HEK293 (cell line): ENCODE data around the gene NADK.

Experiments
- CTCF ChIA-PET: fragments of 350-600 bp; formaldehyde crosslinking; extraction: SDS; loops from one replicate; lab custom pipeline; 2021; ENCODE audit warnings: antibody characterized with exemption; lab: Yijun Ruan, JAX
- POLR2A ChIA-PET: fragments of 300-600 bp; formaldehyde crosslinking; extraction: SDS; loops from one replicate; lab custom pipeline; 2020; ENCODE audit warnings: antibody characterized with exemption, inconsistent platforms; lab: Yijun Ruan, JAX
- H3K27ac ChIP-seq: fragments of 200-500 bp; sonication (Bioruptor generic); 2 replicates; pipeline ENCODE4 v1.5.1; 2014; ENCODE audit warnings: low read depth, low read length, control low read depth, inconsistent platforms; ENCODE audit errors: extremely low read depth
- H3K36me3 ChIP-seq, 2 experiments: fragments of 200-500 bp in 1 of 2; sonication (Bioruptor generic) in 1 of 2; 1 replicate in 1 of 2; 2 replicates in 1 of 2; pipeline ENCODE4 v1.5.1; 2014 to 2017; ENCODE audit warnings: inconsistent platforms in 2 of 2, low read length in 2 of 2; ENCODE audit not compliant: control insufficient read depth in 2 of 2, insufficient read depth in 1 of 2
- H3K4me1 ChIP-seq: fragments of 200-500 bp; sonication (Bioruptor generic); 2 replicates; pipeline ENCODE4 v1.5.1; 2014; ENCODE audit warnings: mild to moderate bottlenecking, low read length, inconsistent platforms; ENCODE audit not compliant: control insufficient read depth, insufficient read depth
- H3K4me3 ChIP-seq: 2 replicates; pipeline ENCODE4 v1.5.1; 2011; ENCODE audit warnings: low read depth, mild to moderate bottlenecking, control low read depth, low read length, moderate library complexity
- H3K9me3 ChIP-seq: fragments of 200-500 bp; sonication (Bioruptor generic); 2 replicates; pipeline ENCODE4 v1.5.1; 2014; ENCODE audit warnings: low read depth, low read length, inconsistent platforms; ENCODE audit not compliant: control insufficient read depth, insufficient read depth
- EGR2 ChIP-seq: fragments of 450-650 bp; formaldehyde crosslinking; IDR thresholded peaks from 2 replicates; pipeline ENCODE4 v1.5.1; 2016; ENCODE audit warnings: low read depth, missing biosample characterization, missing genetic modification characterization
- IKZF3 ChIP-seq: fragments of 450-650 bp; IDR thresholded peaks from 2 replicates; pipeline ENCODE4 v1.5.0; 2018; ENCODE audit warnings: missing biosample characterization, mild to moderate bottlenecking, missing genetic modification characterization, moderate library complexity
- SCRT1 ChIP-seq: fragments of 450-650 bp; formaldehyde crosslinking; IDR thresholded peaks from 2 replicates; pipeline ENCODE4 v1.5.1; 2016; ENCODE audit warnings: missing biosample characterization, missing genetic modification characterization, borderline replicate concordance
- ZFP3 ChIP-seq: fragments of 450-650 bp; formaldehyde crosslinking; IDR thresholded peaks from 2 replicates; pipeline ENCODE4 v1.5.1; 2016; ENCODE audit warnings: low read depth, missing biosample characterization, missing genetic modification characterization
- ZNF140 ChIP-seq: fragments of 450-650 bp; formaldehyde crosslinking; IDR thresholded peaks from 2 replicates; pipeline ENCODE4 v1.5.1; 2016; ENCODE audit warnings: missing biosample characterization, missing genetic modification characterization
- ZNF175 ChIP-seq: fragments of 450-650 bp; formaldehyde crosslinking; IDR thresholded peaks from 2 replicates; pipeline ENCODE4 v1.5.1; 2016; ENCODE audit warnings: missing biosample characterization, missing genetic modification characterization
- ZNF184 ChIP-seq: fragments of 450-650 bp; IDR thresholded peaks from 2 replicates; pipeline ENCODE4 v1.5.1; 2018; ENCODE audit warnings: missing biosample characterization, mild to moderate bottlenecking, missing genetic modification characterization
- ZNF311 ChIP-seq: fragments of 450-650 bp; formaldehyde crosslinking; IDR thresholded peaks from 2 replicates; pipeline ENCODE4 v1.5.1; 2017; ENCODE audit warnings: missing biosample characterization, missing genetic modification characterization, borderline replicate concordance
- ZNF324 ChIP-seq: fragments of 450-650 bp; formaldehyde crosslinking; IDR thresholded peaks from 2 replicates; pipeline ENCODE4 v1.5.1; 2016; ENCODE audit warnings: missing biosample characterization, missing genetic modification characterization
- ZNF677 ChIP-seq: fragments of 450-650 bp; IDR thresholded peaks from 2 replicates; pipeline ENCODE4 v1.5.0; 2018; ENCODE audit warnings: missing biosample characterization, mild to moderate bottlenecking, missing genetic modification characterization, moderate library complexity
- ZNF830 ChIP-seq: fragments of 450-650 bp; IDR thresholded peaks from 2 replicates; pipeline ENCODE4 v1.5.0; 2018; ENCODE audit warnings: missing biosample characterization, missing genetic modification characterization, low read depth, mild to moderate bottlenecking, moderate library complexity
- TF ChIP-seq, protein P1 (sequence below): fragments of 450-650 bp; formaldehyde crosslinking; IDR thresholded peaks from 2 replicates; pipeline ENCODE4 v1.5.1; 2016; ENCODE audit warnings: missing biosample characterization, missing genetic modification characterization
- TF ChIP-seq, protein P2 (sequence below): fragments of 450-650 bp; formaldehyde crosslinking; IDR thresholded peaks from 2 replicates; pipeline ENCODE4; 2016; ENCODE audit warnings: missing biosample characterization, missing genetic modification characterization
- TF ChIP-seq, protein P3 (sequence below): fragments of 450-650 bp; formaldehyde crosslinking; conservative IDR thresholded peaks from 2 replicates; pipeline ENCODE4 v1.5.1; 2016; ENCODE audit warnings: low read depth, missing biosample characterization, missing genetic modification characterization
- TF ChIP-seq, protein P4 (sequence below): fragments of 450-650 bp; formaldehyde crosslinking; IDR thresholded peaks from 2 replicates; pipeline ENCODE4 v1.5.1; 2016; ENCODE audit warnings: missing biosample characterization, missing genetic modification characterization
- TF ChIP-seq, protein P5 (sequence below): fragments of 450-650 bp; formaldehyde crosslinking; conservative IDR thresholded peaks from 2 replicates; pipeline ENCODE4 v1.5.1; 2016; ENCODE audit warnings: low read depth, missing biosample characterization, missing genetic modification characterization

NADK gene

GRCh38 chr1:1815606-1816281 is 37.5 kb upstream of the NADK start:
- peaks cover 52 to 81% of the 10 kb centered on the region in 2 experiments for H3K36me3 ChIP-seq
- H3K27ac ChIP-seq: no peak overlapping the region
- no peaks in the 10 kb centered on the region for H3K4me1 ChIP-seq
- H3K4me3 ChIP-seq: no peak overlapping the region
- ChIA-PET CTCF (no interaction called here), POLR2A (no interaction called here)
- TF ChIP-seq EGR2 (no peak), ZNF311 (tag by site-specific recombination) (no peak), ZNF830 (no peak), ZNF324 (tag by site-specific recombination) (no peak), SCRT1 (tag by site-specific recombination) (no peak), IKZF3 (tag by site-specific recombination) (no peak), ZNF677 (tag by site-specific recombination) (no peak), ZNF140 (tag by site-specific recombination) (no peak), ZNF184 (tag by site-specific recombination) (no peak), ZNF175 (tag by site-specific recombination) (no peak), ZFP3 (tag by site-specific recombination) (no peak)
- TF ChIP-seq, protein P1, sequence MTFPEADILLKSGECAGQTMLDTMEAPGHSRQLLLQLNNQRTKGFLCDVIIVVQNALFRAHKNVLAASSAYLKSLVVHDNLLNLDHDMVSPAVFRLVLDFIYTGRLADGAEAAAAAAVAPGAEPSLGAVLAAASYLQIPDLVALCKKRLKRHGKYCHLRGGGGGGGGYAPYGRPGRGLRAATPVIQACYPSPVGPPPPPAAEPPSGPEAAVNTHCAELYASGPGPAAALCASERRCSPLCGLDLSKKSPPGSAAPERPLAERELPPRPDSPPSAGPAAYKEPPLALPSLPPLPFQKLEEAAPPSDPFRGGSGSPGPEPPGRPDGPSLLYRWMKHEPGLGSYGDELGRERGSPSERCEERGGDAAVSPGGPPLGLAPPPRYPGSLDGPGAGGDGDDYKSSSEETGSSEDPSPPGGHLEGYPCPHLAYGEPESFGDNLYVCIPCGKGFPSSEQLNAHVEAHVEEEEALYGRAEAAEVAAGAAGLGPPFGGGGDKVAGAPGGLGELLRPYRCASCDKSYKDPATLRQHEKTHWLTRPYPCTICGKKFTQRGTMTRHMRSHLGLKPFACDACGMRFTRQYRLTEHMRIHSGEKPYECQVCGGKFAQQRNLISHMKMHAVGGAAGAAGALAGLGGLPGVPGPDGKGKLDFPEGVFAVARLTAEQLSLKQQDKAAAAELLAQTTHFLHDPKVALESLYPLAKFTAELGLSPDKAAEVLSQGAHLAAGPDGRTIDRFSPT (tag by site-specific recombination): no peak
- TF ChIP-seq, protein P2, sequence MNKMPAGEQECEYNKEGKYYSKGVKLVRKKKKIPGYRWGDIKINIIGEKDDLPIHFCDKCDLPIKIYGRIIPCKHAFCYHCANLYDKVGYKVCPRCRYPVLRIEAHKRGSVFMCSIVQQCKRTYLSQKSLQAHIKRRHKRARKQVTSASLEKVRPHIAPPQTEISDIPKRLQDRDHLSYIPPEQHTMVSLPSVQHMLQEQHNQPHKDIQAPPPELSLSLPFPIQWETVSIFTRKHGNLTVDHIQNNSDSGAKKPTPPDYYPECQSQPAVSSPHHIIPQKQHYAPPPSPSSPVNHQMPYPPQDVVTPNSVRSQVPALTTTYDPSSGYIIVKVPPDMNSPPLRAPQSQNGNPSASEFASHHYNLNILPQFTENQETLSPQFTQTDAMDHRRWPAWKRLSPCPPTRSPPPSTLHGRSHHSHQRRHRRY: no peak
- TF ChIP-seq, protein P3, sequence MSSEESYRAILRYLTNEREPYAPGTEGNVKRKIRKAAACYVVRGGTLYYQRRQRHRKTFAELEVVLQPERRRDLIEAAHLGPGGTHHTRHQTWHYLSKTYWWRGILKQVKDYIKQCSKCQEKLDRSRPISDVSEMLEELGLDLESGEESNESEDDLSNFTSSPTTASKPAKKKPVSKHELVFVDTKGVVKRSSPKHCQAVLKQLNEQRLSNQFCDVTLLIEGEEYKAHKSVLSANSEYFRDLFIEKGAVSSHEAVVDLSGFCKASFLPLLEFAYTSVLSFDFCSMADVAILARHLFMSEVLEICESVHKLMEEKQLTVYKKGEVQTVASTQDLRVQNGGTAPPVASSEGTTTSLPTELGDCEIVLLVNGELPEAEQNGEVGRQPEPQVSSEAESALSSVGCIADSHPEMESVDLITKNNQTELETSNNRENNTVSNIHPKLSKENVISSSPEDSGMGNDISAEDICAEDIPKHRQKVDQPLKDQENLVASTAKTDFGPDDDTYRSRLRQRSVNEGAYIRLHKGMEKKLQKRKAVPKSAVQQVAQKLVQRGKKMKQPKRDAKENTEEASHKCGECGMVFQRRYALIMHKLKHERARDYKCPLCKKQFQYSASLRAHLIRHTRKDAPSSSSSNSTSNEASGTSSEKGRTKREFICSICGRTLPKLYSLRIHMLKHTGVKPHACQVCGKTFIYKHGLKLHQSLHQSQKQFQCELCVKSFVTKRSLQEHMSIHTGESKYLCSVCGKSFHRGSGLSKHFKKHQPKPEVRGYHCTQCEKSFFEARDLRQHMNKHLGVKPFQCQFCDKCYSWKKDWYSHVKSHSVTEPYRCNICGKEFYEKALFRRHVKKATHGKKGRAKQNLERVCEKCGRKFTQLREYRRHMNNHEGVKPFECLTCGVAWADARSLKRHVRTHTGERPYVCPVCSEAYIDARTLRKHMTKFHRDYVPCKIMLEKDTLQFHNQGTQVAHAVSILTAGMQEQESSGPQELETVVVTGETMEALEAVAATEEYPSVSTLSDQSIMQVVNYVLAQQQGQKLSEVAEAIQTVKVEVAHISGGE (tag by site-specific recombination): no peak
- TF ChIP-seq, protein P4, sequence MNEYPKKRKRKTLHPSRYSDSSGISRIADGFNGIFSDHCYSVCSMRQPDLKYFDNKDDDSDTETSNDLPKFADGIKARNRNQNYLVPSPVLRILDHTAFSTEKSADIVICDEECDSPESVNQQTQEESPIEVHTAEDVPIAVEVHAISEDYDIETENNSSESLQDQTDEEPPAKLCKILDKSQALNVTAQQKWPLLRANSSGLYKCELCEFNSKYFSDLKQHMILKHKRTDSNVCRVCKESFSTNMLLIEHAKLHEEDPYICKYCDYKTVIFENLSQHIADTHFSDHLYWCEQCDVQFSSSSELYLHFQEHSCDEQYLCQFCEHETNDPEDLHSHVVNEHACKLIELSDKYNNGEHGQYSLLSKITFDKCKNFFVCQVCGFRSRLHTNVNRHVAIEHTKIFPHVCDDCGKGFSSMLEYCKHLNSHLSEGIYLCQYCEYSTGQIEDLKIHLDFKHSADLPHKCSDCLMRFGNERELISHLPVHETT: no peak
- TF ChIP-seq, protein P5, sequence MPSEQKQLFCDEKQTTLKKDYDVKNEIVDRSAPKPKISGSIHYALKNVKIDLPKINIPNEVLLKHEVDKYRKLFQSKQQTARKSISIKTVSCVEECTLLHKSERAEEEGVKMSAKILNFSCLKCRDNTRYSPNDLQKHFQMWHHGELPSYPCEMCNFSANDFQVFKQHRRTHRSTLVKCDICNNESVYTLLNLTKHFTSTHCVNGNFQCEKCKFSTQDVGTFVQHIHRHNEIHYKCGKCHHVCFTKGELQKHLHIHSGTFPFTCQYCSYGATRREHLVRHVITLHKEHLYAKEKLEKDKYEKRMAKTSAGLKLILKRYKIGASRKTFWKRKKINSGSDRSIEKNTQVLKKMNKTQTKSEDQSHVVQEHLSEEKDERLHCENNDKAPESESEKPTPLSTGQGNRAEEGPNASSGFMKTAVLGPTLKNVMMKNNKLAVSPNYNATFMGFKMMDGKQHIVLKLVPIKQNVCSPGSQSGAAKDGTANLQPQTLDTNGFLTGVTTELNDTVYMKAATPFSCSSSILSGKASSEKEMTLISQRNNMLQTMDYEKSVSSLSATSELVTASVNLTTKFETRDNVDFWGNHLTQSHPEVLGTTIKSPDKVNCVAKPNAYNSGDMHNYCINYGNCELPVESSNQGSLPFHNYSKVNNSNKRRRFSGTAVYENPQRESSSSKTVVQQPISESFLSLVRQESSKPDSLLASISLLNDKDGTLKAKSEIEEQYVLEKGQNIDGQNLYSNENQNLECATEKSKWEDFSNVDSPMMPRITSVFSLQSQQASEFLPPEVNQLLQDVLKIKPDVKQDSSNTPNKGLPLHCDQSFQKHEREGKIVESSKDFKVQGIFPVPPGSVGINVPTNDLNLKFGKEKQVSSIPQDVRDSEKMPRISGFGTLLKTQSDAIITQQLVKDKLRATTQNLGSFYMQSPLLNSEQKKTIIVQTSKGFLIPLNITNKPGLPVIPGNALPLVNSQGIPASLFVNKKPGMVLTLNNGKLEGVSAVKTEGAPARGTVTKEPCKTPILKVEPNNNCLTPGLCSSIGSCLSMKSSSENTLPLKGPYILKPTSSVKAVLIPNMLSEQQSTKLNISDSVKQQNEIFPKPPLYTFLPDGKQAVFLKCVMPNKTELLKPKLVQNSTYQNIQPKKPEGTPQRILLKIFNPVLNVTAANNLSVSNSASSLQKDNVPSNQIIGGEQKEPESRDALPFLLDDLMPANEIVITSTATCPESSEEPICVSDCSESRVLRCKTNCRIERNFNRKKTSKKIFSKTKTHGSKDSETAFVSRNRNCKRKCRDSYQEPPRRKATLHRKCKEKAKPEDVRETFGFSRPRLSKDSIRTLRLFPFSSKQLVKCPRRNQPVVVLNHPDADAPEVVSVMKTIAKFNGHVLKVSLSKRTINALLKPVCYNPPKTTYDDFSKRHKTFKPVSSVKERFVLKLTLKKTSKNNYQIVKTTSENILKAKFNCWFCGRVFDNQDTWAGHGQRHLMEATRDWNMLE (tag by site-specific recombination): no peak
- H3K9me3 ChIP-seq: no peaks in the 10 kb centered on the region
